Pulmonary artery endothelial cell (primary cell): ENCODE measurements around the gene MRGPRX2. TPM values are rescaled to one million over a fixed set of nuclear protein-coding genes. Genes with fewer than 3 reads are reported as not detected.

ENCODE experiments used
- DNase-seq: peaks from one replicate; pipeline ENCODE4 v3.0.0-alpha.2; 2011; ENCODE audit warnings: low read depth, low spot score
- total RNA-seq: library from RNA; depleted of rRNA; stranded (reverse); fragments of >200 nt; gene quantifications from 2 replicates; pipeline ENCODE4 v1.2.3, GENCODE V29; 2014

MRGPRX2 gene
- total RNA-seq, 1 donor from 2014 or later: not detected

- no peak for DNase-seq
Measured at GRCh38 chr11:19012636-19013035, 47.9 kb downstream of the MRGPRX2 start.

Other genes starting within 250 kb of the MRGPRX2 start
- not detected in 2 replicates for gene MRGPRX1, start 121.3 kb downstream of the MRGPRX2 start, total RNA-seq
- 67.7 and 107 TPM in 2 replicates for gene ZDHHC13, start 56.5 kb upstream of the MRGPRX2 start, total RNA-seq
- not detected in 2 replicates for gene CSRP3, start 141.3 kb upstream of the MRGPRX2 start, total RNA-seq
- 2.5 and 5.2 TPM in 2 replicates for gene E2F8, start 180.2 kb upstream of the MRGPRX2 start, total RNA-seq